Stimulated activated naive CD8-positive, alpha-beta T cell treated with anti-CD3 and anti-CD28 coated beads, Interleukin-15, Interleukin-2, amounts not matched to agents 100 ng/mL and 50 ng/mL, for 24 hours (primary cell): ENCODE measurements around the gene ANKRD11.

Experiments used
- H3K27ac Mint-ChIP-seq: one replicate; pipeline ENCODE4 v1.8.0; 2021; ENCODE audit warnings: mild to moderate bottlenecking, mixed read lengths
- H3K27me3 Mint-ChIP-seq: one replicate; pipeline ENCODE4 v1.8.0; 2021; ENCODE audit warnings: mixed read lengths
- H3K36me3 Mint-ChIP-seq: one replicate; pipeline ENCODE4 v1.8.0; 2021; ENCODE audit warnings: low read depth, mixed read lengths
- H3K4me1 Mint-ChIP-seq: one replicate; pipeline ENCODE4 v1.8.0; 2021; ENCODE audit warnings: low read depth, mixed read lengths
- H3K4me3 Mint-ChIP-seq: one replicate; pipeline ENCODE4 v1.8.0; 2021; ENCODE audit warnings: mild to moderate bottlenecking, mixed read lengths
- H3K9me3 Mint-ChIP-seq: one replicate; pipeline ENCODE4 v1.8.0; 2021; ENCODE audit warnings: mixed read lengths

The ANKRD11 gene

DNA sequence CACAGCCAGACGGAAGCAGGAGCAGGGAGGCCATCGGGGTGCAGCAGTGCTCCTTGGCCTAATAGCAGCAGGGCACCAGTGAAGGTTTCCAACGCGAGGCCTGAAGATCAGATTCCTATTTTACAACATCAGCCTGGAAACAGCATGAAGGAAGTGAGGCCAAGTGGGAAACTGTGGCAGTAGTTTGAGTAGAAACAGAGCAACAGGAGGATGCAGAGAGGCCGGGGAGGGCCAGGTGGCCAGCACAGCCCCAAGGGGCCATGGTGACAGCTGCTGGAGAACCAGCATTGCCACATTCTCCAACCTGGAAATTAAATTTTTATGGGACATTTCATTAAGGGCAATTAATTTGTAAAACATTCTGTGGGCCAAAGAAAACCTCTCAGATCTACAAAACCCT, 3.4 kb upstream of the ANKRD11 start:
- peaks cover 5% of the 10 kb centered on the region for H3K36me3 Mint-ChIP-seq
- H3K27ac Mint-ChIP-seq = peak overlapping the region; percentile 22
- H3K4me1 Mint-ChIP-seq = peaks cover 29% of the 10 kb centered on the region
- H3K9me3 Mint-ChIP-seq = no peaks in the 10 kb centered on the region
- no peak overlapping the region for H3K4me3 Mint-ChIP-seq
- H3K27me3 Mint-ChIP-seq = no peaks in the 10 kb centered on the region

DNA sequence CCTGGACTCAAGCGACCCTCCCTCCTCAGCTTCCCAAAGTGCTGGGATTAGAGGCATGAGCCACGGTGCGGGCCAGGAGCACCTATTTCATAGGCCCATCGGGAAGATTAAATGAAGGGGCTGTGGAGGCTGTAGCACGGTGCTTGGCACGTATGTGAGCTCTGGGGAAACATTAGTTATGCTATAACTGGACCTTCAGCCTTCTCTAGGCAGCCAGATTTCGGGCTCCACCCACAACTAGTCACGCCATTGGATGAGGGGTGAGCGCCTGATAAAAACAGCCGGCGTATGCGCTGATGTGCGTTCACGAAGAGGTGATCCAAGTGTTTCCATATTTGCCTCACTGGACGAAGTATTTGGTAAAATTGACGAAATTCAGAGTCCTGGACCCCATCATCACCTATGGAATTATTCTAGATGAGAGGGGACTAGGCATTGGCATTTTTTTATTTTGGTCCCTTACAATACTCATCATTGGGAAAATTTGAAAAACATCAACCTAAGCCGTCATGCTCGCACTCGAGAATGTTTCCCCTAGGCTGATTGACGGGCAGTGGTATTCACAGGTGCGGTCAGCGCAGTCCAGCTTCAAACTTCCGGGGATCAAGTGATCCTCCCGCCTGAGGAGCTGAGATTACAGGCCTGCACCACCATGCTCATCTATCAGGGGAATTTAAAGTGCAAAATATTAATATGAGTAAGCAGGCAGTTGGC, 1.8 kb upstream of the ANKRD11 start:
- H3K9me3 Mint-ChIP-seq = no peaks in the 10 kb centered on the region

DNA sequence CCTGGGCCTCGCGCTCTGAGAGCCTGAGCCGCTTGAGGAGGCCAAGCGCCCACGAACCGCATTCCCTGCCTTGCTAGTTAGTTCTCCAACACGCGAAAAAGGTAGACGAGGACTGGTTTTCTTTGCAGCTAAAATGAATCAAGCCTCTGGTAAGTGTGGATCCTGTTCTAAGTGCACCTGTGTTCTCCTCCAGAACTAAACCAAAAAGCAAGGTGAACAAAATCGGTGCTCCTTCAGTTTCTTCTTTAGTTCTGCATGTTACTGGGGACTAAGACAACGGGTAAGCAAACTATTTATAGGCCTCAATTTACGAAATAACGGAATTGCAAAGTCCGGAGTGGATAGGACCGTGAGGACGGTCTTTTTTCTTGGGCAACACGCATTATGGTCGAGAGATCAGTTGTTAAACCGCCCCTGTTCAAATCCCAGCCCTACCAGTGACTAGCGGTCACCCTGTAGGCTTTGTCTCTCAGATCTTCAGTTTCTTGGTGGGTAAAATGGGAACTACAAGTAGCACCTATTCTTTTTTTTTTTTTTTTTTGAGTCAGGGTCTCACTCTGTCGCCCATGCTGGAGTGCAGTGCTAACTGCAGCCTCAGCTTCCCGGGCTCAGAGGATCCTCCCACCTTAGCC, 993 bp upstream of the ANKRD11 start:
- H3K27me3 Mint-ChIP-seq = no peaks in the 10 kb centered on the region
- H3K4me3 Mint-ChIP-seq = peak overlapping the region; percentile 88
- peak overlapping the region; percentile 89 for H3K27ac Mint-ChIP-seq
- peaks cover 21% of the 10 kb centered on the region for H3K36me3 Mint-ChIP-seq
- H3K4me1 Mint-ChIP-seq = peaks cover 51% of the 10 kb centered on the region
- H3K9me3 Mint-ChIP-seq = no peaks in the 10 kb centered on the region

More for the DNA sequence above, 1.8 kb upstream of the ANKRD11 start:
- Mint-ChIP-seq H3K27ac (peak overlapping the region; percentile 89), H3K4me3 (peak overlapping the region; percentile 88), H3K4me1 (peaks cover 44% of the 10 kb centered on the region), H3K36me3 (peaks cover 16% of the 10 kb centered on the region), H3K27me3 (no peaks in the 10 kb centered on the region)

DNA sequence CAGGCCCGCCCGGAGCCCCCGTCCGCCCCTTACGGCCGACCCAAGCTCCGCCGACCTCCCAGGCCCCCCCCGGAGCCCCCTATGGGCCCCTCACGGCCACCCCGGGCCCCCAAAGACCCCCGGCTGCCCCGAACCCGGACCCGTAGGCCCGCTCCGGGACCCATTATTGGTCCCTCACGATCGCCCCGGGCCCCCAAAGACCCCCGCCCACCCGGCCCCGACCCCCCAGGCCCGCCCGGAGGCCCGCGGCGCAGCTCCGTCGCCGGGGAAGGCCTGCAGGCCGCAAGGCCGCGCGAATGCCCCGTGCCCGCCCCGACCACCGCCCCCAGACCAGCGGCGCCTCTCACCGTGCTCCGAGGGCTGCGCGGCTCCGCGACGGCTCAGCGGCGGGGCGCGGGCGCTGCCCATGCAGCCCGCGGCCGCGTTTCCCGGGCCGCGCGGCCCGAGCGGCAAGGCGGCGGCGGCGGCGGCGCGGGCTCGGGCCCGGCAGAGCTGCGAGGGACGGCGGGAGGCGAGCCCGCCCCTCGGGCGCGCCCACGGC, 393 bp downstream of the ANKRD11 start:
- Mint-ChIP-seq H3K36me3 (peaks cover 32% of the 10 kb centered on the region), H3K27ac (no peak overlapping the region), H3K9me3 (no peaks in the 10 kb centered on the region), H3K4me3 (no peak overlapping the region), H3K4me1 (peaks cover 65% of the 10 kb centered on the region), H3K27me3 (no peaks in the 10 kb centered on the region)

DNA sequence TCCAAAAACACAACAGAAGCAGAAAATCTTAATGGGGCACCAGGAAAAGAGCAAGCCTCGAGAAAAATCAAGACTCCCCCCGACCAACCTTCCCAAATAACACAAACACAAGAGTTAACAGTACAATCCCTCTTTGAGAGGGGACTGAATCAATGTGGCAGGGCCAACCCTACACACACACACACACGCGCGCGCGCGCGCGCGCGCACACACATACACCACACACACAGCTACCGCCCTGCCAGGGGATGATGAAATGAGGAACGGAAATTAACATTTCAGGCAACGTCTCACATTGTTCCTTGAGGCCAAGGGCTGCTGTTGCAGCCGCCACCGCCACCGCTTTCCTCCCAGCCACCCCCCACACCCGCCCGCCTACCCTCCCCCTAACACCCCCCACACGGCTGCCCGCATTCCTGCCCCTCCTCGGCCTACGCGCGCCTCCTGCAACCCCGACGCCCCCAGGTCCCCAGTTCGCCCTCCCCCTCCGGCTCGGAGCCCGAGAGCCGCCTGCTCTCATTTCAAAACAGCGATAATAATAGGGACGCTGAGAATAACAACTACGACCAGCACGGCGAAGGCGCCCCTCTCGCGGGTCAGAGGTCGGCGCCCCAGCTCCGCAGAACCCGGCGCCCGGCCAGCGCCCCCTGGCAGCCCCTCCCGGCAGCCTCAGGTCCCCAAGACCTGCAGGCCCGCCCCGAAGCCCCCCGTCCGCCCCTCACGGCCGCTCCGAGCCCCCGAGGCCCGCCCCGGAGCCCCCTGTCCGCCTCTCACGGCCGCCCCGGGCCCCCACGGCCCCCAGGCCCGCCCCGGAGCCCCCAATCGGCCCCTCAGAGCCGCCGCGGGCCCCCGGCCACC, 1.1 kb downstream of the ANKRD11 start:
- H3K9me3 Mint-ChIP-seq = no peaks in the 10 kb centered on the region
- peak overlapping the region; percentile 92 for H3K27ac Mint-ChIP-seq
- peak overlapping the region; percentile 92 for H3K4me3 Mint-ChIP-seq
- peaks cover 72% of the 10 kb centered on the region for H3K4me1 Mint-ChIP-seq
- peaks cover 35% of the 10 kb centered on the region for H3K36me3 Mint-ChIP-seq
- no peaks in the 10 kb centered on the region for H3K27me3 Mint-ChIP-seq

DNA sequence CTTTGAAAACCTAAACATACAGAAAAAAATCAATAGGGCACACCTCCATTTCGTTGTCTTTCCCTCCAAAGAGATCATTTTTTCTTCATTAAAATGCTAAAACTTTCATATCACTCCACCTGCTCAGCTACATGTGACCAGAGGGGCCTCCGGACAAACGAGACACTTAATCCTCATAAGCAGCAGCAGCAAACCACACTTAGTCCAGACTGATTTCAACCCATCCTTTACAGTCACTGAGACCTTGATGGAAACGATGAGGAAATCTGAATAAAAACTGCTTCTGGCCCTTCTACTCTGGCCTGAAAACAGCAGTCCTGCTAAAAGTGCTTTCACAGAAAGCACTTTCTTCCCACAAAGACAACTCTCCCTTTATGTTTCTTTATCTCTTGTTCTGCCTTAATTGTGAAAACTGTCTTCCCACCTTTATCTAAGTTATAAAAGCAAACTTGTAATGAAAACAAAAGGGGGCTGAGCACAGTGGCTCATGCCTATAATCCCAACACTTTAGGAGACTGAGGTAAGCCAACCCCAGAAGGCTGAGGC, 4.6 kb downstream of the ANKRD11 start:
- Mint-ChIP-seq H3K36me3 (peaks cover 64% of the 10 kb centered on the region), H3K4me3 (peak overlapping the region; percentile 75), H3K9me3 (no peaks in the 10 kb centered on the region), H3K4me1 (peaks cover 83% of the 10 kb centered on the region), H3K27ac (peak overlapping the region; percentile 93), H3K27me3 (no peaks in the 10 kb centered on the region)

DNA sequence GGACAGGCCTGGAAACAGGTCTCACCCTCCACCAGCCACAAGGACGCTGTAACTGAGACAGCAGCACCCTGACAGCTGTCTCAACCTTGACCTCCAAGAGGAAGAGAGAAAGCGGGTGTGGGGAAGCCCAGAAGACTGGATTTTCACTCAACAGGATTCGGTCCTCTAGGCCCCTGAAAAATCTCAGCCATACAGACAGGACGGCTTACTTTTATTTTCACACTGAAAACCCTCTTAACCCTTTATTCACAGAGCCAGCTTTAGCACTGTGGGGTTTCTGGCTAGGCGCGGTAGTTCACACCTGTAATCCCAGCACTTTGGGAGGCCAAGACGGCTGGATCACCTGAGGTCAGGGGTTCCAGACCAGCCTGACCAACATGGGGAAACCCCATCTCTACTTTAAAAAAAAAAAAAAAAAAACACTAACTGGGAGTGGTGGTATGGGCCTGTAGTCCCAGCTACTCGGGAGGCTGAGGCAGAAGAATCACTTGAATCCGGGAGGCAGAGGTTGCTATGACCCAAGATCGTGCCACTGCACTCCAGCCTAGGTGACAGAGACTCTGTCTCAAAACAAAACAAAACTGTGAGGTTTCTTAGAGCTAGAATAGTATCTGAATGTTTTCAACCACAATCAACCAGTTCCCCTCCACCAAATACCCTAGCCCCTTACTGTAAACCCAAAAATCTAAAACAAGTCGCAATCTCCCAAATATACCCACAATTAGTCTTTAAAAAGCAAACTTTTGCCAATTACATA, 5.3 kb downstream of the ANKRD11 start:
- Mint-ChIP-seq H3K9me3 (no peaks in the 10 kb centered on the region), H3K4me1 (peaks cover 89% of the 10 kb centered on the region), H3K4me3 (peak overlapping the region; percentile 75), H3K27ac (peak overlapping the region; percentile 93), H3K27me3 (no peaks in the 10 kb centered on the region), H3K36me3 (peaks cover 68% of the 10 kb centered on the region)

DNA sequence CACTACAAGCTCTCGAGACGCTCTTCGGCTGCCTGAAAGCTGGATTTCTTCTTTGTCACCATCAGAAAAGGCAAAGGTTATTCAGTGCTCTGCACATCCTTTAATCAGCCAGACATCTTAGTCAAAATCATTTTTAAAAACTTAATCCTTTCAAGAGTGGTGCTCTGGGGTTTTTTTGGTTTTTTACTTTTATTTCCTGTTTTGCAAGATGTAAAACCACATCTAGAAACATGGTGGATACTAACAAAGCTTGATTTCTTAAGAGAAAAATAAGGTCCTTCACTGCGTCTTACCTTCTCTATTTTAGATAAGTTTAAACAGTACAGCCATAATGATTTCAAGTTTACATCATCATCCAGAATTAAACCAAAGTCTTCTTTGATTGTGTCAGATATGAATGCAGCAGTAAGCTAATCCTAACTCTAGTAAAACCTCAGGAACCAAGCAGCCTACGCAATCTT, 6.3 kb downstream of the ANKRD11 start:
- Mint-ChIP-seq H3K4me1 (peaks cover 95% of the 10 kb centered on the region), H3K4me3 (peak overlapping the region; percentile 75)

DNA sequence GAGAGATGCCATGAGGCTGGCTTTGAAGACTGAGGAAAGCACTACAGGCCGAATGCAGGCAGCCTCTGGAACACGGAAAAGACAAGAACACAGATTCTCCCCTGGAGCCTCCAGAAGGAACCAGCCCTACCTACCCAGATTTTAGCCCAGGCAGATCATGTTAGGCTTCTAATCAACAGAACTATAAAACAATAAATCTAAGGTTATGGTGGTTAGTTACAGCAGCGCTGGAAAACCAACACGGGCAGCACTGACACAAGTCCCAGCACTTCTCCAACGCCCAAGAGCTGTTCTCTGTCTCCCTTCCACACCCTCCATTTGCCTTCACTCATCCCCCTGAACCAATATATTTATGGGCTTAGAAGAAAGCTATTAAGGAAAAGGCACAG, 7.5 kb downstream of the ANKRD11 start:
- Mint-ChIP-seq H3K4me1 (peaks cover 95% of the 10 kb centered on the region), H3K36me3 (peaks cover 56% of the 10 kb centered on the region), H3K27ac (peak overlapping the region; percentile 82), H3K27me3 (no peaks in the 10 kb centered on the region), H3K4me3 (peak overlapping the region; percentile 56), H3K9me3 (no peaks in the 10 kb centered on the region)

More for the DNA sequence above, 6.3 kb downstream of the ANKRD11 start:
- H3K27me3 Mint-ChIP-seq = no peaks in the 10 kb centered on the region
- peaks cover 66% of the 10 kb centered on the region for H3K36me3 Mint-ChIP-seq
- H3K9me3 Mint-ChIP-seq = no peaks in the 10 kb centered on the region
- H3K27ac Mint-ChIP-seq = peak overlapping the region; percentile 93

DNA sequence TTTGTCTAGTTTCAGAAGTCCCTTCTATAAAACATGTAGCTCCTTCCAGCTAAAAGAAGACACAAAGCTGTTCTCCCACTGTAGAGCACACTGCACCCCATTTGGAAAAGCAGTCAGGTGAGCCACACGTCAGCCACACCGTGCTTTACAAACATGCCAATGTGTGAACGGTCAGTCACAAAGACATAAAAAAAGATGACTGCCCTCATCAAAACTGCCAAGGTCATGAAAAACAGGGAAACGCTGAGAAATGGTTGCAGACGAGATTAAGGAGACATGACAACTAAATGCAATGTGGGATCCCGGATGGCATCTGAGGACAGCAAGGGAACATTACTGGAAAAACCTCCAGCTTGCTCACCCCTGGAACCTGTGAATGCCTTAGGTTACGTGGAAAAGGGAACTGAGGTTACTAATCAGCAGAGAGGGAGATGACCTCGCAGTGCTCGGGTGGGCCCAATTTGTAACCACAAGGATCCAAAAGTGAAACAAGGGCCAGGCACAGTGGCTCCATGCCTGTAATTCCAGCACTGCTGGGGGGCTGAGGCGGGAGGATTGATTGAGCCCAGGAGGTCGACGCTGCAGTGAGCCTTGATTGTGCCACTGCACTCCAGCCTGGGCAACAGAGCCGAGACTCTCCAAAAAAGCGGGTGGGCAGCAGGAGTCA, 8.1 kb downstream of the ANKRD11 start:
- peak overlapping the region; percentile 82 for H3K27ac Mint-ChIP-seq
- H3K27me3 Mint-ChIP-seq = no peaks in the 10 kb centered on the region
- H3K9me3 Mint-ChIP-seq = no peaks in the 10 kb centered on the region
- peaks cover 96% of the 10 kb centered on the region for H3K4me1 Mint-ChIP-seq
- peak overlapping the region; percentile 56 for H3K4me3 Mint-ChIP-seq
- peaks cover 54% of the 10 kb centered on the region for H3K36me3 Mint-ChIP-seq

DNA sequence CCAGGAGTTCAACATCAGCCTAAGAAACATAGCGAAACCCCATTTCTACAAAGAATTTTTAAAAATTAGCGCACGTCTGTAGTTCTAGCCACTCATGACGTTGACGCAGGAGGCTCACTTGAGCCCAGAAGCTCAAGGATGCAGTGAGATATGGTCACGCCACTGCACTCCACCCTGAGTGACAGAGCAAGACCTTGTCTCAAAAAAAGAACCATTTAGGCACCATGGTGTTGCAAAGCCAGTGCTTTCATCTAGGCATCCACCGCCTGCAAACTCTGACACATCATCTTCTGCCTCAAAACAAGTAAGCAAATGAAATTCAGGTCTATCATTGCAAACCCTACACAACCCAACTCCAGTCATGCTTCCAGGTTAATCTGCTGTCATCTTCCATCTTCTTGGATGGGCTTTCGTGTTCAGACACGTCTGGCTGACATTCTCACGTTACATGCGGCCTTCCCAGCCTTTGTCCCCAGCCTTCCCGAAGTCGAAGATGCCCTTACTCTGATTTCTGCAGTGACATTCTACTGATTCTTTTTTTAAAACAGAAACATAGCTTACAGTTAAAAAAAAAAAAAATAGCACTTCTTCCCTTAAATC, 8.9 kb downstream of the ANKRD11 start:
- Mint-ChIP-seq H3K27me3 (no peaks in the 10 kb centered on the region), H3K9me3 (no peaks in the 10 kb centered on the region), H3K4me1 (peaks cover 96% of the 10 kb centered on the region), H3K4me3 (no peak overlapping the region), H3K36me3 (peaks cover 48% of the 10 kb centered on the region), H3K27ac (peak overlapping the region; percentile 59)

DNA sequence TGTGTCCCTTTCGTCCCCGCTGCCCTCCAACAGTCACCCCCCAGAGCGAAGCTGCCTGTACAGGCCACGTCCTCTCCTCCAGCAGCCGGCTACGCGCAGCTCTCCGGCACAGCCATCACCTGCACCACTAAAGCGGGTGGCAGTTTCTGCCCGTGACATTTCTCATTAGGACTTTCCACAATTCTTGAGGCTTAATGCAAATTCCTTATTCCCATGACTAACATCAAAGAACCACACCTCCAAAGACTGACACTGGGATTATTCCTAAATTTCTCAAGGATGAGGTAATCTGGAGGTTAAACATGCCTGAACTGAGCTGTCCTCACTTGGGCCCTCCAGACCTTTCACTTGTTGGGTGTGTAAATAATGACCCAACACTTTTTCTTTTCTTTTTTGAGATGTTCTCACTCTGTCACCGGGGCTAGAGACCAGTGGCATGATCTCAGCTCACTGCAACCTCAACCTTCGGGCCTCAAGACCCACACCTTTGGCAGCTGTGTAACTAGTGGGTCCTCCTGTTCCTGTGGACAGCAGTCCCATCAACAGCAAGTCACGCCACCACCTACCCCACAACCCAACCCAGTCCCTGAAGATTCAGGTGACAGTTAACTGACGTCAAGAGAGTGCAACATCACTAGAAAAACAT, 11.7 kb downstream of the ANKRD11 start:
- no peaks in the 10 kb centered on the region for H3K9me3 Mint-ChIP-seq
- peak overlapping the region; percentile 74 for H3K27ac Mint-ChIP-seq
- no peaks in the 10 kb centered on the region for H3K27me3 Mint-ChIP-seq
- H3K36me3 Mint-ChIP-seq = peaks cover 41% of the 10 kb centered on the region
- H3K4me1 Mint-ChIP-seq = peaks cover 96% of the 10 kb centered on the region
- peak overlapping the region; percentile 51 for H3K4me3 Mint-ChIP-seq

DNA sequence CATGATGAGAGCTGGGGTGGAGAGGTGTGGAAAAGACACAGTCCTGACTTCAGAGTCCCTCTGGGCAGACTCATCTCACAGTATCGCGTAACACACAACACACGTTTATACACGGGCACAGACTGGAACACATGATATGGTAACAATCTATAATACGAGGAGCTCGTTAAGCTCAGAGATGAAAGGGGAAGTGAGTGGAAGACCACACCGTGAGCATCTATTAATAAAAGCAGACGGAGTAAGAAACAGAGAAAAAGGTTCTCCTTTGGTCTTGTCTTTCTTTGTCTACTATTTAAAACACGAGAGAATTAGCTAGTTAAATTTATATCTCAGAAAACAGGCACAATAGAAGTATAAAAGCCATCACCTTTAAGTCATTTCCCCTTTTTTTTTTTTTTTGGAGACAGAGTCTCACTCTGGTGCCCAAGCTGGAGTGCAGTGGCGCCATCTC, 13.5 kb downstream of the ANKRD11 start:
- Mint-ChIP-seq H3K27ac (peak overlapping the region; percentile 59), H3K4me1 (peaks cover 96% of the 10 kb centered on the region), H3K4me3 (peak overlapping the region; percentile 12), H3K27me3 (no peaks in the 10 kb centered on the region), H3K36me3 (peaks cover 30% of the 10 kb centered on the region), H3K9me3 (no peaks in the 10 kb centered on the region)
